Anterior cingulate cortex (tissue), 58 donors: ENCODE data around the gene OR6Y1.

Source experiments
- DNase-seq, 58 donors: peaks; one replicate each; lab custom pipeline; 2025; lab: John Stamatoyannopoulos, UW

OR6Y1 gene, protein sequence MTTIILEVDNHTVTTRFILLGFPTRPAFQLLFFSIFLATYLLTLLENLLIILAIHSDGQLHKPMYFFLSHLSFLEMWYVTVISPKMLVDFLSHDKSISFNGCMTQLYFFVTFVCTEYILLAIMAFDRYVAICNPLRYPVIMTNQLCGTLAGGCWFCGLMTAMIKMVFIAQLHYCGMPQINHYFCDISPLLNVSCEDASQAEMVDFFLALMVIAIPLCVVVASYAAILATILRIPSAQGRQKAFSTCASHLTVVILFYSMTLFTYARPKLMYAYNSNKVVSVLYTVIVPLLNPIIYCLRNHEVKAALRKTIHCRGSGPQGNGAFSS

DNA sequence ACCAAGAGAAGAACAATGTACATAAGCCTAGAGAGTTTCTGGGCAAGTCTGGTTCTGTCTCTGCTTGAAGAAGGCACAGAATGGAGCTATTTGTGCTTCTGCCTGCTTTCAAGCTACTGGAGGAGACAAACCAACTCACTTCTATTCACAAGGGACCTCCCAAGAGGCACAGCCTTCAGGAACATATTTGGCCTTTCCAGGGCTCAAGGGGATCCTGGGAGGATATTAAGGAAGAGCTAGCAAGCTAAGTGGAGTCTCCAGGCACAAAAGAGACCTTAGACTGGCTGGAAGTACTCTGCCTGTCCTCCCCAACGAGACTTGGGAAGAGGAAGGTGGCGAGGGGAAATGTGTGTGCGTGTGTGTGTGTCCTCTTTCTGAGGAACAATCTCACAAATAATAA lies at the start of gene OR6Y1:
OR6Y1 (minus strand) TSS at position 54 of the 400 bp plus-strand sequence. CDS start 6,300 bp downstream, outside the sequence.
- no peak for DNase-seq

DNA sequence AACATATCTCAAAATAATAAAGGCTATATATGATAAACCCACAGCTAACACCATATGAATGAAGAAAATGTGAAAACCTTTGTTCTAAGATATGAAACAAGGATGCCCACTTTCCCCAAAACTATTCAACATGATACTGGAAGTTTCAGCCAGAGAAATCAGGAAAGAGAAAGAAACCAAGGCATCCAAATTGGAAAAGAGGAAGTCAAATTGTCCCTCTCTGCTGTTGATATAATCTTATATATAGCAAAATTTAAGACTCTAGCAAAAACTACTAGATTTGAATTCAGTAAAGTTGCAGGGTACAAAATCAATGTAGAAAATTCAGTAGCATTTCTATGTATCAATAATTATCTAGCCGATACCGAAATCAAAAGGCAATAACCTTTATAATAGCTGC lies 46.5 kb upstream of the OR6Y1 start:
- no peak for DNase-seq

DNA sequence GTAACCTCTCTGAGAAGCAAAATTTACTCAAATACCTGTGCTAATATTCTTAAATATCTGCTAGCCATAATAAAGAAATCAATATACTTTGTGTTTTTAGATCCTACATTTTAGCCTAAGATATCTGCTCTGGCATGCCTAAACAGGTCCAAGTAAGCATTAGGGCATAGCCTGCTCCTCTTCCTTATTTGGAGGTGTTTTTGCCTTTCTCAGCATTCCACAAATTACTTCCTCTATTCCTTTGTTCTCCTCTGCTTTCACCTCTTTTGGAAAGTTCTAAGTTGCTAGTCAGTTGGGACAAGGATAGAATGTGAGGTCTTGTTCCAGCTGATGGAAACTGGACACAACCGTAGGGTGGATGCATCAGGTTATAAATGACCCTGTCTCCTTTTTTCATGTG lies 32.7 kb upstream of the OR6Y1 start:
- no peak for DNase-seq

DNA sequence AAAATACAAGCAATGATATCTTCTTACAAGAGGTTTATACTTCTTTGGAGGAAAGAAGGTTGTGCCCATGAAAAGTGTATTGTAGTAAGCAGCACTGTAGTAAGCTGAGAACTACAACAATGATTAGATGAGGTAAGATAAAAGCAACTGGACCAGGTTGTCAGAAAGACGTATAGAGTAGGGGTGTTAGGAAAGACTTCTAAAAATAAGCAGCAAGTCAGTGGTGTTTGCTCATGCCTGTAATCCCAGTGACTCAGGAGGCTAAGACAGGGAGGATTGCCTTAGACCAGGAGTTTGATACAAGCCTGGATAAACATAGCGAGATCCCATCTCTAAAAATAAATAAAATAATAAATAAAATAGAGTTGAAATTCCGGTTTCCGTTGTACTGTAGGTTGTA lies 29.8 kb upstream of the OR6Y1 start:
- no peak for DNase-seq

DNA sequence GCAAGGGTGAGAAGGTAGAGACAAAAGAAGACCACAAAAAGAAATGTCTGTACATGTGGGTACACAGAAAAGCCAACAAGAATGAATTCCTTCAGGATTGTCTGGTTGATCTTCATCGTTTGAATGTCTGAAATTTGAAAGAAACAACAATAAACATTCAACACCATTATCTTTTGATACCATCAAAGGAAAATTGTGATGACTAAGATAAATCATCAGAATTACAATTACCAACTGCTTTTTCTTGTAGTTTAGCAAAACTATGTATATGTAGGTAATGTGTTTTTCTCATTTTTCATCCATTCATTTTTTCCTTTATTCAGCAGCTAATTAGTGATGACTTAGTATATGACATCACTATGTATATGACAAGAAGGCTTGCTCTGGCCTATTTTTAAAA lies 25.5 kb upstream of the OR6Y1 start, which contains the start of gene OR10X1:
OR10X1 (minus strand) TSS at position 167 of the 400 bp plus-strand sequence; CDS start at position 167, 0 bp downstream.
- DNase-seq, result no peak

DNA sequence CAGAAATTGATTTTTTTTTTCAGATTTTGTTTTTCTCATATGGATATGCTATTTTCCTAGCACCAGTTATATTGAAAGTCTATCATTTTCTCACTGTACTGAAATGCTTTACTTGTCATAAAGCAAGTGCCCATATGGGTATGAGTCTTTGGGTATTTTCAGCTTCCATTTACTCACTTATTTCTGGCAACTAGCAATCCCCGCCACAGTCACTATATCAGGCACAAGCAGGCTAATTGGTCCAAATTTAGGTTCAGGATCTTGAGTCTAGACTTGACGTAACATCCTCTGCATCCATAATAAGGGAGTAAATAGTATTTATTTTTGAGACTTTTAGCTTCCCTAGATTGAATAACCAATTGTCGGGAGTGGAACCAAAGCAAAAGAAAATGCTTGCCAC lies 23.4 kb upstream of the OR6Y1 start:
- no peak for DNase-seq

DNA sequence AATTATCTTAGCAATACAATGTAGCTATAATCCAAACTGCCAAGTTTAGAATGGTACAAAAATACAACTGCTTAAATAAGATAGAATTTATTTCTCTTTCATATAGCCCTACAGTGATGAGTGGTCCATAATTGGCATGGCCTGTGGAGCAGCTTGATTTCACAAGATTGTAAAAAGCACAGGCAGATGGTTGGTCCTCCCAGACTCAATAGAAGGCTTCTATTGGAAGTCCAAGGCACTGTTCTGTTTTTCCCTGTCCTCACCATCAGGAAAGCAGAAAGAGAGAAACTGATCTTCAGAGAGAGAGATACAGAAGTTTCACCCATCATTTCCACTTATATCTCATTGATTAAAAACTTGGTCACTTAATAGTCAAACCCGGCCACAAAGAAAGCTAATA lies 18.0 kb upstream of the OR6Y1 start:
- DNase-seq, result no peak

DNA sequence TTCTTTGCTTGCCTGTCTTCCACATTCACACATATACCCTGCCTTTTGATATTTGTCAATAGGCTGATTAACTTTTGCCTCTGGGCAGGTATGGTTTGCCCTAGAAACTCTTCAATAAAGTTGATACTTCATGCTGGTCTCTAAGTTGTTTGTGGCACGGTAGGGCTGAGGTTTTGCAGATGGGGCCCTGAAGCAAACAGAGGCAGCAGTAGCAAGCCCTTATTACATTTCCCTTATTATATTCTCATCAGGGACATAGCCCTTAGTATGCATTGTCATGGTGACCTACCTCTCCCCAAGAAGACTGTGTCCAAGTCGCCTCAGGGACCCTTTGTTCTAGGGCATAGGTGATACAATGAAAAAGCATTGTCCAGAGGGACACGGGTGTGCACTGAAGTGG lies 16.3 kb upstream of the OR6Y1 start, which contains the start of gene OR6P1:
OR6P1 (minus strand) TSS at position 101 of the 400 bp plus-strand sequence. CDS start 6,976 bp downstream, outside the sequence.
- no peak for DNase-seq

DNA sequence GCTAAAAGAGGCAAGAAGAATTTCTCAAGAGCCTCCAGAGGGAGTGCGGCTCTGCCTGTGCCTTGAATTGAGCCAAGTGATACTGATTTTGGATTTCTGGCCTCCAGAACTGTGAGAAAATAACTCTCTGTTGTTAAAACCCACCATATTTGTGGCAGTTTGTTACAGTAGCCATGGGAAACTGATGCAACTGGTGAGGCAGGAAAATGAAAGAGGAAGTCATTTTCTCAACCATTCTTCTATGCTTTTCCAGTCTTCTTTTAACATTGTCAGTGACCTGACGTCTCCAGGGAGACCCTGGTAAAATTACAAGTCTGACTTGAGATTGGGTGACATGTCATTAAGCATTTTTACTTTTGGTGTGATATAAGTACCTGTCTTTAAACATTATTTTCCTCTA lies 10.4 kb upstream of the OR6Y1 start:
- DNase-seq, result no peak

DNA sequence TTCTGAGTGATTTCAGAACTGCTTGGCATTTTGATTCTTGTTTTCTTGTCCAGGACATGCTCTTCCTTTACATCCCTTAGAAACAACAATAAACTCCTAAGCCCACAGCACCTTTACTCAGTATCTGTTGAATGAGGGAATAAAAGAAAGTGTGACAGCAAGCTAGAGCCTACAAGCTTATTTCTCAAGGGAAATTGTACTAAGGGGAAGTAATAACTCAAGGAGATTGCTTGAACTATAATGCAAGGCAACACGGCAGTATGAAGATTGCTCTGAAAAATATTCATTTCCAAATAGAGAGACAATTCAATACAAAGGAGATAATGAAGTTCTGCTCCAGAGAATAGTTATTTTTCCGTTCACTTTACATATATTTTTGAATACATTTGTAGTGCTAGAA lies 9.6 kb upstream of the OR6Y1 start:
- no peak for DNase-seq

DNA sequence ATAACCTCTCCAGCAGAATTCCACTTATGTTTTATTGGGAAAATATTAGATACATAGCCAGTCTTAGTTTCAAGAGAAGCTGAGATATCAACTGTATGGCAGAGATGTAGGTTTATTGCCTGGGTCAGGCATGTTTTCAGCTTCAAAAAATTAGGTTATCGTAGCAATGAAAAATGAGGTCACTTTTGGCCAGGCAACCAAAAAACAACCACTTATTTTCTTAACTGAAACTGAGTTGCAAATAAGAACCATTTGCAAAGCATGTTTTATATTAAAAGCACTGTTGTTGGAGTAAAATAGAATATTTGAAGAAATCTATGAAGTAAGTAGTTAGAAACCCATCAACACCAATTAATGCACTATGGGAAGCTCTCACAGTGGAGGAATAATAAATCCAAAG lies 5.5 kb upstream of the OR6Y1 start:
- no peak for DNase-seq

DNA sequence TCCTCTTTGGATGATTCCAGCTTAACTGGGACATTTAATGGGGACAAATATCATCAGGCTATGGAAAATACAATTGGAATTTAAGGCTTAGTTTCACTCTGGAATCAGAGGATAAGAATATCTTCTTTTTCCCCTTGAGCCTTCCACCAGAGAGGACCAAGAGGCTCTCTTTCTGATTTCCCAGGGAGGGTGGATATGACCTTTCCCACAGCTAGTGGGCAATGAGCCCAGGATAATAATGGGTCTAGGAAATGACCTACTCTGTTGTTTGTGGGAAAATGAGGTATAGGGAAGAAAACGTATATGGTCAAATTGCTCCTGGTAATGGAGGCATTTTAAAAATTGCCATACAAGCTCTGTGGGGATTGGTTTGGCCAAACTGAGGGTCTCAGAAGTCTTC lies 1.9 kb downstream of the OR6Y1 start:
- DNase-seq, result no peak

DNA sequence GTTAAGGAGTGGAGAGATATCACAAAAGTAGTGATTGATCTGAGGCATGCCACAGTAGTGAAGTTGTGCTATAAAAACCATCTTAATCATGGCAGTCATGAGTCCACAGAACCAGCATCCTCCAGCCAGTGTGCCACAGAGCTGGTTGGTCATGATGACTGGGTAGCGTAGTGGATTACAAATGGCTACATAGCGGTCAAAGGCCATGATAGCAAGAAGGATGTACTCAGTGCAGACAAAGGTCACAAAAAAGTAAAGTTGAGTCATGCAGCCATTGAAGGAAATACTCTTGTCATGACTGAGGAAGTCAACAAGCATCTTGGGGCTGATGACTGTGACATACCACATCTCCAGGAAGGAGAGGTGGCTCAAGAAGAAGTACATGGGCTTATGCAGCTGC lies 6.7 kb downstream of the OR6Y1 start:
- no peak for DNase-seq

DNA sequence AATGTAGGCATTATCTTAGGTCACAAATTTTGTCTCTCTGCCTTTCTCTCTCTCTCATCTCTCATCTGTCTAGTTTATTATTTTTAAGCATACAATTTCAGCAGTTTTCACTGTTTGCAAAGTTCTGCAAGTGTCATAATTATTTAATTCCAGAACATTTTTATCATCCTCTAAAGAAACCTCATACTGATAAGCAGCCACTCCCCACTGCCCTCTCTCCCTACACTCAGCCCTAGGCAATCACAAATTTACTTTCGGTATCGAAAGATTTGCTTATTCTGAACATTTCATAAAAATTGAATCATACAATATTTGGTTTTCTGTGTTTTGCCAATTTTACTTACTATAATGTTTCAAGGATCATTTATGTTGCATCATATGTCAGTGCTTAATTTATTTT lies 16.6 kb downstream of the OR6Y1 start:
- DNase-seq, result no peak

DNA sequence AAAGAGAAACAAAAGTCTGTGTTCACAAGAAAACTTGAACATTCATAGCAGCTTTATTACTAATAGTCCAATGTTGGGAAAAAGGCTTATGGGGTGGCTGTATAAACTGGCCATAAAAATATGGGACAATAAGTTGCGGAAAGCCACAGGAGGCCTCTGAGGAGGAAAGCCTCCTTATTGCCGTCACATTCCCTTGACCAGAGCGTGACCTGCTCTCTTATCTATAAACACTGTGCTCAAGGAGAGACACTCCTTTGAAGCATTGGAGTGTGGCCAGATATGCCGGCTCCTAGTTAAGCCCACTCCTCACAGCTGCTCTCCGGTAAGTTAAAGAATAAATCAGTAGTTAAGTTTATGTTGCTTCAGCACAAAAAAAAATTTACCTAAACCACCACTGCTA lies 19.7 kb downstream of the OR6Y1 start:
- DNase-seq, result no peak

DNA sequence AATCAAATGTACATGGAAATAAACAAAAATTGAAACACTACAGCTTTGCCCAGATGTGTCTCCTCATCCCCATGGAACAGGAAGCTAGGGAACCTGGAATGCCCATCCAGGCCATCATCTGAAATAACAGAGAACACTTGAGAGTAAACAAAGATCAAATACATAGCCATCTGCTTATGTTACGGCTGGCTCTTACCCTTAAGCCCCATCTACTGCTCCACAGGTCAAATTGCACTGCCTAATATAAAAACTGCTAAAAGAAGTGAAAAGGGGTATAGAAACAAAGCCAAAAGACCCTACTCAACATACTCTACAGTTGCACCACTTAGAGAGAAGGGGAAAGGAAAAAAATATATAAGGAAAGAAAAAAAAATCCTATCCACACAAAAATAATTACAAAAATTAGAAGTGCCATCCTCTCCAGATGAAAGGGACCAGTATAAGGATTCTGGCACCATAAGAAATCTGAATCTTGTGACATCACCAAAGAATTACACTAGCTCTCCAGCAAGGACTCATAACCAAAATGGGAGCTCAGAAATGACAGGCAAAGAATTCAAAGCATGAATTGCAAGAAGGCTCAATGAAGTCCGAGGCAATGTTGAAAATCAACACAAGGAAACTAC lies 26.9 kb downstream of the OR6Y1 start:
- DNase-seq, result peak in 2 of 58 donors; percentile 1 to 7

DNA sequence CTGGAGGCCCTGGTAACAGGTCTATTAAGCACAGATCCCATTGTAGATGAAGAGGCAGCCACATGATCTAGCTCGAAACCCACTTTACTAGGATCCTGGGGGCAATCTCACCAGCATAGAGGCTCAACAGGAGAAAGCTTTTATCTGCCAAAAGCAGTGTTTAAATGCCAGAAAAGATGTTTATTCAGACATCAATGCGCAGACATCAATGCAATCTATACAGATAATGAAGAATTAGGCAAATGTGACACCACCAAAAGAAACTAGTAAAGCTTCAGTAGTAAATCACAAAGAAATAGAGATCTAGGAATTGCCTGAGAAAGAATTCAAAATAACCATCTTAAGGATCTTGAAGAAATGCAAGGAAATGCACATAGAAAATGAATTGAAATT lies 32.5 kb downstream of the OR6Y1 start:
- no peak for DNase-seq

DNA sequence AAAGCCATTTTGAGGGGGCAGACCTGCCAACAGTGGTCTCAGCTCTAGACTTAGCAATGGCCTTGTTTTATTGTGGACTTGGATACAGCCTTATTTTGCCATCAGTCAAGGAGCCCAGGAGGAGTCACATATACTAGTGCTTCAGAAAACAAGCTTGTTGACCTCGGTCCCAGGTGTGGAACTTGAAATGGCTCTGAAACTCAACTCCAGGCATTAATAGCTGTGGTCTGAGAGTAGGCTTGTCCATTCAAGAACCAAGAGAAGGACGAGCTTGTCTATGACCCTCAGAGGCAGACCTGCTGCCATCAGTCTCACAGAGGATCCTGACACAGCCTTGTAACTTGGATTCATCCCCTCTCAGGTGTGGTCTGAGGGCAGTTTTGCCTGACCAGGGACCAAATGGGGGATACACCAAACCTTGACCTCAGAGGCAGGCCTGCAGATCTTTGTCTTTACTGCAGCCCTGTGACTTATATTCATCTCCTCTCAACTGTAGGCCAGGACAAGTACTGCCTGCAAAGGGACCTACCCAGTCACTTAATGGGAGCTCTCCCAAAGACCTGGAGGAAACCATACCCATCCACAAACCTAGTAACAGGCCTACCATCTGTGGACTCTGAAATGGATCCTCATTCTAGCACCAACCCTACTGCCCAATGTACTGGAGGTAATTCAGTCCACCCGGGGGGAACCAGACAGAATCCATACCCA lies 33.1 kb downstream of the OR6Y1 start:
- DNase-seq, result no peak

DNA sequence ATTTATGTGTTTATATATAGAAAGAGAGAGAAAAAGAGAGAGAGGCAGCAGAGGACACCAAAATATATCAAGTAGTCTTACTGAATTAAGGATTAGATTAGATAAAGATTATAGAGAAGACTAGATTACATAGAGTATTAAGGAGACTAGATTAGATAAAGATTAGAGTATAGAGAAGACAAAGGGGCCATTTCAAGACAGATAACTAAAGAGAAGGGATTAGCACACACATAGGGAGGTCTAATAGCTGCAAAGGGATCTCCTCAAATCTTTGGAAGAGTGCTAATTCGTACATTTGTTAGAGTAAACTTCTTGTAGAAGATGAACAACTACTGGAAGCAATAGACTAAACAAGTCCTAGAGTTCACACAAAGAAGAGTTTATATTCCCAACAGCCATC lies 34.2 kb downstream of the OR6Y1 start:
- DNase-seq, result no peak

DNA sequence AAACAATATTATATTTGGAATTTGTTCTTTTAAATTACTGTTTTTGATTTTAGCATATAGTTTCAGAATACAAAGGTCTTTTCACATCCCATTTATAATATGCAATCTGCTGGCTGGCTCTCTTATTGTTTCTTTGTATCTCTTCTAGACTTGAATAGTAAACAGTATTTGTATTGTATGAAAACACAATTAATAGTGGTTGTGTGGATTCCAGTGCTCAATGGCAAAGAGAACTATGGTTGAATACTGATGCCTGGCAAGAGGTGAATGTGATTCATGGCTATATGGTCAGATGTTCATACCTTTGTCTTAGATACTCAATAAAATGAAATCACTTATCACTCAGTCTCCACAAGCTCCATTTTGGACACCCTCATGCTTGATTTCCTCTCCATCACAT lies 37.2 kb downstream of the OR6Y1 start:
- DNase-seq, result no peak

DNA sequence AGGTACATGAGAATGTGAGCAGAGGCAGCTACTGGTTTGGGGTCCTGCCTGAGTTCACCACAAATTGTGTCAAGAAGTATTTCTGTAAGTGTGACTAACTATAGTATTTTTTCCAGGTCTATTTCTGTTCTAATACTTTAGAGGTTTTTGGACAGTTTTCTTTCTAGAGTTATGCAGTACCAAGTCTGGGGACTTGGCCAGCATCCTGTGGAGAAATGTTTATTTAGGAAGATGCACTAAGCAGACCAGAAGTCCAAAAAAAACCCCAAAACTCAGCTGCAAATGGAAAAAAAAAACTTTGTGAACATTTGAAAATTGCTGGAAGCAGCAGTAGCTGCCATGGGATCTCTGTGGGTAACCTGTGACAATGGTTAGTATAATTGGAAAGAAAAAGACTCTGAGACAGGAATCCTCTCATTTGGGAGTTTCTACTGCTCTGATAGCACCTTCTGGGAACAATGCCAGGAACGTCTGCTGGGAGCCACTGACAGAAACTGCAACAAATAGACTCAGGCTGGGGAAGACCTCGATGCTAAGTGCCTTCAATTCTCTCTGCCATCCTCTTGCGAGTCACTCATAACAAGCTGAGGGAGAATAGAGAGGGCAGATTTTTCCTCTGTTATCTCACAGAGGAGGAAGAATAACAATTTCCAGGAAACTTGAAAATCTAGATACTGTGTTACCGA lies 44.6 kb downstream of the OR6Y1 start:
- no peak for DNase-seq
